ENCODE results near the gene POM121L12. TPM values are rescaled to one million over a fixed set of nuclear protein-coding genes. Genes with fewer than 3 reads are reported as not detected.

The POM121L12 gene
- total RNA-seq: not detected
- not detected for polyA plus RNA-seq
- long read RNA-seq, donor 1: 0 reads
- long read RNA-seq, donor 2: 0 reads
- long read RNA-seq, donor 3: 0 reads

DNA sequence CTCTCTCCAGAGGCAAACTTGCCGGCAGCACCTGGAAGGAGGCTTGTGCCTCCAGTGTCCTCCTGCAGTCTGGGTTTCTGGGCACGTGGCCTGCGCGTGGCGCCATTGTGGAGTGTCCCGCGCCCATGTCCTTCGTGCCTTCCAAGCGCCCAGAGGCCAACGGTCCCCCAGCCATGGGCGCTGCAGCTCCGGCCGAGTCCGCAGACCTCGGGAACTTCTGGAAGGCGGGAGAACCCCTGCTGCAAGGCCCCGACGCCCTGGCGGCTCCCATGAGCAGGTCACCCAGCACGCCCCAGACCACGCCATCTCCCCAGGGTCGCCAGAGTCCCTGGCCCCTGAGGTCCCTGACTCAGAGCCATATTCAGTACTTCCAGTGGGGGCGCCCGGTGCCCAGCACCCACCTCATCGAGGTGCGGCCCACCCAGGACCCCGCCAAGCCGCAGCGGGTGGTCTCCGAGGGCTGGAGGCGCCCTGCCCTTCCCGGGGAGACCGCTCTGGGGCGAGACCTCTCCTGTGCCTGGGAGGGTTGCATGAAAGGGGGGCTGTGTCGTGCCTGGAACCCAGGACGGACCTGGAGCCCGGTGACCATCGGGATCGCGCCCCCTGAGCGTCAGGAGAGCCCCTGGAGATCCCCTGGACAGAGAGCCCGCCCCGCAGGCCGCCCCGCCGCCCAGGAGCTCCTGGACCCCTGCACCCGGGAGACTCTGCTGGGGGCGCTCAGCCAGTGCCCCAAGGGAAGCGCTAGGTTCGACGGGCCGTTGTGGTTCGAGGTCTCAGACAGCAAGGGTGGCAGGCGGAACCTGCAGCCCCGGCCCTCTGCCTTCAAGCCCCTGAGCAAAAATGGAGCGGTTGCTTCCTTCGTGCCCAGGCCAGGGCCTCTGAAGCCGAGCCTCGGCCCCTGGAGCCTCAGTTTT lies at the start of gene POM121L12:
Gene POM121L12, plus strand, starts transcription at position 135 of the 914 bp plus-strand sequence. Its CDS starts 39 bp downstream, at position 174.
- Histone ChIP-seq H3K27me3 (no peaks in the 10 kb centered on the region), H3K9me3 (peaks cover 0 to 33% (median 0%) of the 10 kb centered on the region in 11 donors), H3K27ac (no peak within 1 kb of the TSS), H3K36me3 (no peaks in the 10 kb centered on the region), H3K4me1 (no peaks in the 10 kb centered on the region), H3K4me3 (no peak within 1 kb of the TSS)
- ATAC-seq (no peak), DNase-seq (no peak)
- TF ChIP-seq, protein P1, sequence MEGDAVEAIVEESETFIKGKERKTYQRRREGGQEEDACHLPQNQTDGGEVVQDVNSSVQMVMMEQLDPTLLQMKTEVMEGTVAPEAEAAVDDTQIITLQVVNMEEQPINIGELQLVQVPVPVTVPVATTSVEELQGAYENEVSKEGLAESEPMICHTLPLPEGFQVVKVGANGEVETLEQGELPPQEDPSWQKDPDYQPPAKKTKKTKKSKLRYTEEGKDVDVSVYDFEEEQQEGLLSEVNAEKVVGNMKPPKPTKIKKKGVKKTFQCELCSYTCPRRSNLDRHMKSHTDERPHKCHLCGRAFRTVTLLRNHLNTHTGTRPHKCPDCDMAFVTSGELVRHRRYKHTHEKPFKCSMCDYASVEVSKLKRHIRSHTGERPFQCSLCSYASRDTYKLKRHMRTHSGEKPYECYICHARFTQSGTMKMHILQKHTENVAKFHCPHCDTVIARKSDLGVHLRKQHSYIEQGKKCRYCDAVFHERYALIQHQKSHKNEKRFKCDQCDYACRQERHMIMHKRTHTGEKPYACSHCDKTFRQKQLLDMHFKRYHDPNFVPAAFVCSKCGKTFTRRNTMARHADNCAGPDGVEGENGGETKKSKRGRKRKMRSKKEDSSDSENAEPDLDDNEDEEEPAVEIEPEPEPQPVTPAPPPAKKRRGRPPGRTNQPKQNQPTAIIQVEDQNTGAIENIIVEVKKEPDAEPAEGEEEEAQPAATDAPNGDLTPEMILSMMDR (IDR thresholded peaks at IDR 0.05): no peak
- intact Hi-C loops (cut with DNase I): no loop called here
- WGBS, 2 donors: 94% methylated on average over 59 of the region's 59 CpGs

DNA sequence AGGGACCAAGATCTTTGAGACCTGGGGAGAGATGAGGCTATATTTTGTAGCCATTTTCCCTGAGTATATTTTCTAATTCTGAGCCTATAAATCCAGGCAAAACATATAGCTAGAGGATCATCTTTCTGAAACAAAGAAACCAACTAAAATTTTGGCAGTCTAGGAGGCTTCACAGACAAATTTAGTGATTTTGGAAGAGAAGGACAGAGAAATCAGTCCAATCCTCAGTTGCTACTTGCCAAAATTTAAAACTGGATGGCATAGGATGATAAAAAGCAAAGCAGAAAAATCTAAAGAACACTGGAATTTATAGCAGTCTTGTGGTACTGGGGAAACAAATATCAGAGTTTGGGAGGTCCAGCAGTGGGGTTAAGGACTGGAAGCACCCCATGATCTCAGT lies 43.4 kb upstream of the POM121L12 start:
- Histone ChIP-seq H3K36me3 (no peaks in the 10 kb centered on the region), H3K9me3 (peaks cover 0 to 25% (median 0%) of the 10 kb centered on the region in 11 donors), H3K27ac (no peak overlapping the region), H3K4me3 (no peak overlapping the region), H3K27me3 (no peaks in the 10 kb centered on the region), H3K4me1 (no peaks in the 10 kb centered on the region)
- no peak for DNase-seq
- no peak for ATAC-seq
- intact Hi-C loops (cut with DNase I): no loop called here
- TF ChIP-seq, protein P1 (IDR thresholded peaks at IDR 0.05): no peak

GRCh38 chr7:52992479-52993162 lies 42.8 kb upstream of the POM121L12 start:
- ATAC-seq (peak in 2 of 8 donors; percentile 29 to 70), DNase-seq (no peak)
- no peak overlapping the region for H3K4me3 ChIP-seq
- no peak overlapping the region for H3K27ac ChIP-seq
- intact Hi-C loops (cut with DNase I): no loop called here
- H3K4me1 ChIP-seq: no peaks in the 10 kb centered on the region
- H3K36me3 ChIP-seq: no peaks in the 10 kb centered on the region
- WGBS, 2 donors: 88 to 89% methylated on average over 4 of the region's 4 CpGs
- H3K27me3 ChIP-seq: no peaks in the 10 kb centered on the region
- H3K9me3 ChIP-seq: peaks cover 0 to 21% (median 0%) of the 10 kb centered on the region in 11 donors
- TF ChIP-seq, protein P1 (IDR thresholded peaks at IDR 0.05): no peak

DNA sequence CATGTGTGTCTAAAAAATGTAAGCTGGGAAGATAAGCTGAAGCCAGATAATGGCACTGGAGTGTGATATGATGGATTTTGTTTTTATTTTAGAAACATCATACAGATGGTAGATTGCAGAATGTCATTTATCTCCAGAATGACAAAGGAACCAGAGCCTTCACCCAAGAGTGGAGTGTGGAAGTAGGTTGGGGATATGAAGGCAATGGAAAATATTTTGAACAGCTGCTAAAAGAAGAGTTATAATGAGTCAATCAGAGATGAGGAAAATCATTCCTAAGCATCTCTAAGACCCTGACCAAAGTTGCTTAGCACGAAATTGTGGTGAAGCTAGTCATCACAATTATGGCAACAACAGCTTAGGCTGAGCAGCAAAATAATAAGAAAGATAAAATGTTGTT lies 39.8 kb upstream of the POM121L12 start:
- DNase-seq (no peak), ATAC-seq (no peak)
- H3K9me3 ChIP-seq: peaks cover 0 to 4% (median 0%) of the 10 kb centered on the region in 11 donors
- H3K27me3 ChIP-seq: no peaks in the 10 kb centered on the region
- no peaks in the 10 kb centered on the region for H3K36me3 ChIP-seq
- no peaks in the 10 kb centered on the region for H3K4me1 ChIP-seq
- no peak overlapping the region for H3K4me3 ChIP-seq
- TF ChIP-seq, protein P1 (IDR thresholded peaks at IDR 0.05): no peak
- WGBS, 2 donors: 39 to 63% methylated on average over 1 of the region's 1 CpG
- no peak overlapping the region for H3K27ac ChIP-seq
- intact Hi-C loops (cut with DNase I): no loop called here
